Keratinocyte (primary cell): ENCODE measurements around the gene FOXD2. TPM values are rescaled to one million over a fixed set of nuclear protein-coding genes. Genes with fewer than 3 reads are reported as not detected.

Experiments
- DNase-seq: peaks from one replicate; pipeline ENCODE4 v3.0.0-alpha.2; 2011; ENCODE audit warnings: low read depth, missing footprints, low spot score
- FAIRE-seq: peaks from 2 replicates; lab custom pipeline; 2011; peaks lifted over from hg19 to GRCh38; lab: Jason Lieb, UNC
- H2AFZ ChIP-seq: 2 replicates; pipeline ENCODE4 v1.6.0; 2012; ENCODE audit warnings: low read length, control low read depth, inconsistent platforms; ENCODE audit not compliant: control insufficient read depth
- H3K27ac ChIP-seq: 2 replicates; pipeline ENCODE4 v1.5.1; 2011; ENCODE audit warnings: low read length; ENCODE audit not compliant: control insufficient read depth, insufficient read depth
- H3K27me3 ChIP-seq: 3 replicates; pipeline ENCODE4 v1.6.0; 2011; ENCODE audit warnings: low read length; ENCODE audit not compliant: control insufficient read depth, insufficient read depth; ENCODE audit errors: extremely low read depth
- H3K36me3 ChIP-seq, 2 experiments: 2 replicates in 1 of 2; 3 replicates in 1 of 2; pipeline ENCODE4 v1.5.1; 2011; ENCODE audit warnings: low read length in 2 of 2, mild to moderate bottlenecking in 1 of 2; ENCODE audit not compliant: control insufficient read depth in 2 of 2, insufficient read depth in 2 of 2; ENCODE audit errors: extremely low read depth in 1 of 2
- H3K4me1 ChIP-seq: 3 replicates; pipeline ENCODE4 v1.5.1; 2011; ENCODE audit warnings: low read length; ENCODE audit not compliant: control insufficient read depth, insufficient read depth; ENCODE audit errors: extremely low read depth
- H3K4me2 ChIP-seq: 3 replicates; pipeline ENCODE4 v1.6.0; 2011; ENCODE audit warnings: low read depth, low read length; ENCODE audit not compliant: control insufficient read depth, insufficient read depth; ENCODE audit errors: extremely low read depth
- H3K4me3 ChIP-seq, 3 experiments: fragments of 200-600 bp in 1 of 3; sonication (generic) in 1 of 3; 2 replicates in 2 of 3; 3 replicates in 1 of 3; pipeline ENCODE4 v1.5.1; 2011 to 2016; ENCODE audit warnings: low read length in 3 of 3, mild to moderate bottlenecking in 3 of 3, control low read depth in 2 of 3, inconsistent platforms in 1 of 3, low read depth in 1 of 3, mixed read lengths in 1 of 3, mixed run types in 1 of 3, moderate library complexity in 1 of 3; ENCODE audit not compliant: control insufficient read depth in 2 of 3, insufficient read depth in 2 of 3; ENCODE audit errors: extremely low read depth in 1 of 3
- H3K79me2 ChIP-seq: 2 replicates; pipeline ENCODE4 v1.6.0; 2012; ENCODE audit warnings: low read length; ENCODE audit not compliant: control insufficient read depth, insufficient read depth
- H3K9ac ChIP-seq: 3 replicates; pipeline ENCODE4 v1.6.0; 2011; ENCODE audit warnings: low read length; ENCODE audit not compliant: control insufficient read depth, insufficient read depth; ENCODE audit errors: extremely low read depth
- H3K9me1 ChIP-seq: 3 replicates; pipeline ENCODE4 v1.6.0; 2011; ENCODE audit warnings: low read length; ENCODE audit not compliant: control insufficient read depth, insufficient read depth; ENCODE audit errors: extremely low read depth
- H3K9me3 ChIP-seq: 2 replicates; pipeline ENCODE4 v1.5.1; 2012; ENCODE audit warnings: low read depth, low read length; ENCODE audit not compliant: control insufficient read depth
- H4K20me1 ChIP-seq: 3 replicates; pipeline ENCODE4 v1.6.0; 2011; ENCODE audit warnings: low read length; ENCODE audit not compliant: control insufficient read depth, insufficient read depth; ENCODE audit errors: extremely low read depth
- EZH2 ChIP-seq: IDR thresholded peaks from one replicate; pipeline ENCODE4 v1.6.1; 2012; ENCODE audit warnings: inconsistent platforms, mild to moderate bottlenecking, low read length, moderate library complexity
- dilution Hi-C: fragments of 300-500 bp; cut with MboI; formaldehyde crosslinking; loops from one replicate; pipeline ENCODE4 v1.7.0; 2020; ENCODE audit warnings: low sequenced_read_pairs; ENCODE audit not compliant: extremely low pct_ligation_motif_present
- polyA plus RNA-seq, 5 experiments: library from polyadenylated mRNA; depleted of rRNA in 3 of 5; stranded (reverse) in 3 of 5; stranded (forward) in 1 of 5; unstranded in 1 of 5; fragments of >200 nt; gene quantifications; 1 replicate in 1 of 5; 2 replicates in 3 of 5; 3 replicates in 1 of 5; pipeline versions ENCODE4 v1.2.1 to v1.2.3, GENCODE V29; 2011 to 2012; ENCODE audit warnings: missing spikeins in 2 of 5, low read depth in 1 of 5, low replicate concordance in 1 of 5
- TF ChIP-seq, protein P1 (sequence below), 3 experiments: IDR thresholded peaks in 1 of 3; conservative IDR thresholded peaks in 1 of 3; optimal IDR thresholded peaks in 1 of 3; 2 replicates in 2 of 3; 3 replicates in 1 of 3; pipeline versions ENCODE3 to v1.5.1; 2011; ENCODE audit warnings: low read length in 3 of 3, mild to moderate bottlenecking in 3 of 3, moderate library complexity in 2 of 3, control low read depth in 1 of 3, inconsistent platforms in 1 of 3; ENCODE audit not compliant: insufficient read depth in 2 of 3; ENCODE audit errors: extremely low read depth in 1 of 3

Gene FOXD2
- polyA plus RNA-seq, 1 donor (not counting 4 experiments of a cell fraction or from before 2014, with no cell fraction given): 0.04 TPM

DNA sequence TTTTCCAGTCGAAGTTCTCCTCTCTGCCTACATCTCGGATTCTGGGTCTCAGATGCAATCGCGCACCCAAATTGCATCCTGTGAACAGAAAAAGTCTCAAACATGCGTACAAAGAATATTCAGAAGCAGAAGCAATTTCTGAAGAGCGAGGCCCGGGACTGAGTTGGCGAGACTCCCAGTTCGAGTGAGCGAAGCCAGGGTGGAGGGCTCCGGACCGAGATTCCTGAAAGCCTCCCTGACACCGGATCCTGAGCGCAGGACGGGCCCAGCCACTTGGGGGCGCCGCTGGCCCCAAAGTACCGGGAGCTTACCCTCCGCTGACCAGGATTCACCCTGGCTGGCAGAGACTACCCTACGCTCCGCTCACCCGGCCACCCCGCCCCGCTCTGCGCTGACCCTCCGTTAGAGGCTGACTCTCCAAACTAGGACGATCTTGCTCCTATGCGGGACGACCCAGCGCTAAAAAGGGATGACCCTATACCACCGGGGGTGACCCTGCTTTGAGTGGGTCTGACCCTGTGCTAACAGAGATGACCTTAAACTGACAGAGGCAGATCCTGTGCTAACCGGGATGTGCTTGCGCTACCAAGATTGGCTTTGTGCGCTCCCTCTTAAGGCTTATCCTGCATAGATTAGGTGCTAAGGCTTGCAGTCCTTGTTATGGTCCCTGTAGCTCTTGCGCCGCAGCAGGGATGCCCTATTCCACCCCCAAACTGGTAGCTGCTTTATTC lies 12.1 kb downstream of the FOXD2 start:
- TF ChIP-seq, protein P1, sequence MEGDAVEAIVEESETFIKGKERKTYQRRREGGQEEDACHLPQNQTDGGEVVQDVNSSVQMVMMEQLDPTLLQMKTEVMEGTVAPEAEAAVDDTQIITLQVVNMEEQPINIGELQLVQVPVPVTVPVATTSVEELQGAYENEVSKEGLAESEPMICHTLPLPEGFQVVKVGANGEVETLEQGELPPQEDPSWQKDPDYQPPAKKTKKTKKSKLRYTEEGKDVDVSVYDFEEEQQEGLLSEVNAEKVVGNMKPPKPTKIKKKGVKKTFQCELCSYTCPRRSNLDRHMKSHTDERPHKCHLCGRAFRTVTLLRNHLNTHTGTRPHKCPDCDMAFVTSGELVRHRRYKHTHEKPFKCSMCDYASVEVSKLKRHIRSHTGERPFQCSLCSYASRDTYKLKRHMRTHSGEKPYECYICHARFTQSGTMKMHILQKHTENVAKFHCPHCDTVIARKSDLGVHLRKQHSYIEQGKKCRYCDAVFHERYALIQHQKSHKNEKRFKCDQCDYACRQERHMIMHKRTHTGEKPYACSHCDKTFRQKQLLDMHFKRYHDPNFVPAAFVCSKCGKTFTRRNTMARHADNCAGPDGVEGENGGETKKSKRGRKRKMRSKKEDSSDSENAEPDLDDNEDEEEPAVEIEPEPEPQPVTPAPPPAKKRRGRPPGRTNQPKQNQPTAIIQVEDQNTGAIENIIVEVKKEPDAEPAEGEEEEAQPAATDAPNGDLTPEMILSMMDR (optimal IDR thresholded peaks at IDR 0.05 in 1 of 3, IDR thresholded peaks at IDR 0.05 in 1 of 3, conservative IDR thresholded peaks at IDR 0.05 in 1 of 3; ENCODE audit: extremely low read depth in 1 of 3, insufficient read depth in 2 of 3, low read length in 3 of 3): peak; percentile 42 to 87 (median 71)
- peak; percentile 48 for TF ChIP-seq EZH2
- H4K20me1 ChIP-seq: peaks cover 4% of the 10 kb centered on the region
- H3K36me3 ChIP-seq: no peaks in the 10 kb centered on the region
- peaks cover under 1% of the 10 kb centered on the region for H3K4me1 ChIP-seq
- dilution Hi-C loops: no loop called here
- no peak overlapping the region for H3K9ac ChIP-seq
- H3K27ac ChIP-seq: no peak overlapping the region
- DNase-seq: no peak
- FAIRE-seq: no peak
- no peak overlapping the region for H3K4me2 ChIP-seq
- H3K79me2 ChIP-seq: no peaks in the 10 kb centered on the region
- no peak overlapping the region for H2AFZ ChIP-seq
- H3K27me3 ChIP-seq: peaks cover 63% of the 10 kb centered on the region
- no peaks in the 10 kb centered on the region for H3K9me1 ChIP-seq
- H3K4me3 ChIP-seq: no peak overlapping the region
- H3K9me3 ChIP-seq: no peaks in the 10 kb centered on the region

DNA sequence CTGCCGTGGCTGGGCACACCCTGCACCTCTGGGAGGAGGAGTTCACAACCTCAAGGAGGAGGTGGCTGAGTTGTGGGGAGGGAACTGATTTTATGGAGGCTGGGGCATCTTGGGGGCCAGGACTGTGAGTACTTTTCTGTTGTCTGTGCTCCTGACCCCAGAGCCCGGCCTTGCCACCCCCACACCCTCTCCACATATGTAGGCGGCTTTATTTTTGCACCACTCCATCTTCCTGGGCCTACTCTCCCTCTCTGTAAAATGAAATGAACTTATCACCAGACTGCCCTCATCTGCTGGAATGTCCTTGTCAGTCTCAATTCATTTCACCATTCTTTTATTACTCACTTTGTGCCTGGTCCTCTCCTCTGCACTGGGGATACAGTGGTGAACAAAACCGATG lies 12.8 kb downstream of the FOXD2 start:
- no peak overlapping the region for H2AFZ ChIP-seq
- no peaks in the 10 kb centered on the region for H3K4me1 ChIP-seq
- H3K79me2 ChIP-seq: no peaks in the 10 kb centered on the region
- H3K9me1 ChIP-seq: no peaks in the 10 kb centered on the region
- H3K4me2 ChIP-seq: no peak overlapping the region
- no peak overlapping the region for H3K27ac ChIP-seq
- FAIRE-seq: no peak
- no peaks in the 10 kb centered on the region for H3K9me3 ChIP-seq
- TF ChIP-seq, protein P1 (optimal IDR thresholded peaks at IDR 0.05 in 1 of 3, IDR thresholded peaks at IDR 0.05 in 1 of 3, conservative IDR thresholded peaks at IDR 0.05 in 1 of 3; ENCODE audit: extremely low read depth in 1 of 3, insufficient read depth in 2 of 3, low read length in 3 of 3): no peak
- no peak for TF ChIP-seq EZH2
- dilution Hi-C loops: no loop called here
- H4K20me1 ChIP-seq: peaks cover 4% of the 10 kb centered on the region
- H3K9ac ChIP-seq: no peak overlapping the region
- no peaks in the 10 kb centered on the region for H3K36me3 ChIP-seq
- H3K27me3 ChIP-seq: peaks cover 57% of the 10 kb centered on the region
- no peak overlapping the region for H3K4me3 ChIP-seq
- DNase-seq: no peak
